ENCODE data around the gene APOO. TPM values are rescaled to one million over a fixed set of nuclear protein-coding genes. Genes with fewer than 3 reads are reported as not detected.

Gene APOO
- total RNA-seq, 1 experiment from 2014 or later, result 34.5 TPM

DNA sequence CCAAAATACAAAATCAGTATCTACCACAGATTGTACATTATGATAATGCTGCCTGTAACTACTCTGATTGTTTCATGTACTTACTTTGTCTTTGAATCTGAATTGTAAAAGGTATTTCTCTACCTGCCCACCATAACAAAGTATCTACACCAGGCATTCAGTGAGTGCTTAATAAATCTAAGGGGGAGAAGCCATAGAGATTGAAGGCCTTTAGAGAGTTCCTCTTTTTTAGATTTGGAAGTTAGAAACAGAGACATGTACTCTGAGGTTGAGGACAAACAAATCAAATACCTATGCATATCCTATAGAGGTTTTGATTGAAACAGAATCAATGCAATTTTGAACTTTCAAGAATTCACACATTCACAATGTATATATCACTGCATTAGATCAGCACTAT, 82.1 kb downstream of the APOO start:
- no peaks in the 10 kb centered on the region for H3K9me3 ChIP-seq (ENCODE audit: control insufficient read depth in 1 of 2, insufficient read depth in 1 of 2, low read depth in 1 of 2, low read length in 2 of 2)

DNA sequence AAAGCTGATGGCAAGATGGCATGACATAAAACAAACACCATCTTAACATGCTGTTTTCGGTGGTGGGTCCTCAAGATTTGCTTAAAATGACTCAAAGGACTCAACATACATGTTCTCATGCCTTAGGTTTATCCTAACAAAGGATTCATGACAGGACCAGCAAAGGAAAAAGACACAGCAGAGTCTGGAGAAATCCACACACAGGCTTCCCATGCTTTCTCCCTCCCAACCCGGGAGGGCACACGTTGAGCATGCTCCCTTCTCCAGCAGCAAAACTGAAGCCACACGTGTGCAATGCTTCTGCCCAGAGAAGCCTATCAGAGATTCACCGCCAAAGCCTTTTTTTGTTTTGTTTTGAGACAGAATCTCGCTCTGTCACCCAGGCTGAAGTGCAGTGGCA, 84.9 kb downstream of the APOO start:
- Histone ChIP-seq H3K79me2 (ENCODE audit: insufficient read depth, low read length) (no peaks in the 10 kb centered on the region), H4K20me1 (ENCODE audit: insufficient read depth) (no peaks in the 10 kb centered on the region), H3K9ac (ENCODE audit: low read length) (no peak overlapping the region), H2AFZ (ENCODE audit: low read depth, low read length, poor library complexity, severe bottlenecking) (no peak overlapping the region), H3K36me3 (ENCODE audit: control insufficient read depth in 1 of 2, insufficient read depth in 2 of 2, low read length in 2 of 2) (no peaks in the 10 kb centered on the region), H3K27me3 (ENCODE audit: insufficient read depth, low read length) (no peaks in the 10 kb centered on the region), H3K4me1 (ENCODE audit: control insufficient read depth in 1 of 2, insufficient read depth in 2 of 2, low read length in 2 of 2) (peaks cover 22 to 28% of the 10 kb centered on the region in 2 experiments), H3K9me3 (ENCODE audit: control insufficient read depth in 1 of 2, insufficient read depth in 1 of 2, low read depth in 1 of 2, low read length in 2 of 2) (no peaks in the 10 kb centered on the region), H3K27ac (ENCODE audit: low read depth, low read length) (no peak overlapping the region), H3K4me2 (ENCODE audit: low read length) (no peak overlapping the region), H3K9me2 (ENCODE audit: insufficient read depth) (no peaks in the 10 kb centered on the region), H3K4me3 (replicated peaks in 1 of 2; ENCODE audit: low read depth in 1 of 2, low read length in 2 of 2) (no peak overlapping the region)
- ChIA-PET POLR2A (no interaction called here), RAD21 (ENCODE audit: low non-redundant PET in 1 of 2, low total read pairs in 2 of 2, uncharacterized antibody in 2 of 2, unreplicated experiment in 2 of 2) (no interaction called here), CTCF (no interaction called here)
- intact Hi-C loops (cut with micrococcal nuclease), result no loop called here
- ATAC-seq (no peak), DNase-seq (ENCODE audit: low read depth, low spot score) (no peak)
- BruUV-seq (replicated peaks), result no TSS peak
- TF ChIP-seq JUND (IDR thresholded peaks at IDR 0.05) (no peak), EGR1 (IDR thresholded peaks at IDR 0.05; ENCODE audit: low read depth) (no peak), FOSL1 (IDR thresholded peaks at IDR 0.05; ENCODE audit: low read depth) (no peak), RAD21 (IDR thresholded peaks at IDR 0.05; ENCODE audit: low read depth) (no peak), SP1 (IDR thresholded peaks at IDR 0.05; ENCODE audit: low read depth) (no peak), POLR2A (IDR thresholded peaks at IDR 0.05; ENCODE audit: borderline replicate concordance, extremely low read depth, insufficient read depth, insufficient read length) (no peak), ZFX (IDR thresholded peaks at IDR 0.05) (no peak), CBX3 (IDR thresholded peaks at IDR 0.05; ENCODE audit: low read depth) (no peak), TCF7L2 (IDR thresholded peaks at IDR 0.05; ENCODE audit: borderline replicate concordance, extremely low read depth, insufficient read depth, insufficient read length) (no peak), YY1 (IDR thresholded peaks at IDR 0.05; ENCODE audit: extremely low read depth, insufficient replicate concordance, low read depth, low read length) (no peak), POLR2AphosphoS5 (IDR thresholded peaks at IDR 0.05; ENCODE audit: low read depth, low read length) (no peak)
- TF ChIP-seq, protein P1, sequence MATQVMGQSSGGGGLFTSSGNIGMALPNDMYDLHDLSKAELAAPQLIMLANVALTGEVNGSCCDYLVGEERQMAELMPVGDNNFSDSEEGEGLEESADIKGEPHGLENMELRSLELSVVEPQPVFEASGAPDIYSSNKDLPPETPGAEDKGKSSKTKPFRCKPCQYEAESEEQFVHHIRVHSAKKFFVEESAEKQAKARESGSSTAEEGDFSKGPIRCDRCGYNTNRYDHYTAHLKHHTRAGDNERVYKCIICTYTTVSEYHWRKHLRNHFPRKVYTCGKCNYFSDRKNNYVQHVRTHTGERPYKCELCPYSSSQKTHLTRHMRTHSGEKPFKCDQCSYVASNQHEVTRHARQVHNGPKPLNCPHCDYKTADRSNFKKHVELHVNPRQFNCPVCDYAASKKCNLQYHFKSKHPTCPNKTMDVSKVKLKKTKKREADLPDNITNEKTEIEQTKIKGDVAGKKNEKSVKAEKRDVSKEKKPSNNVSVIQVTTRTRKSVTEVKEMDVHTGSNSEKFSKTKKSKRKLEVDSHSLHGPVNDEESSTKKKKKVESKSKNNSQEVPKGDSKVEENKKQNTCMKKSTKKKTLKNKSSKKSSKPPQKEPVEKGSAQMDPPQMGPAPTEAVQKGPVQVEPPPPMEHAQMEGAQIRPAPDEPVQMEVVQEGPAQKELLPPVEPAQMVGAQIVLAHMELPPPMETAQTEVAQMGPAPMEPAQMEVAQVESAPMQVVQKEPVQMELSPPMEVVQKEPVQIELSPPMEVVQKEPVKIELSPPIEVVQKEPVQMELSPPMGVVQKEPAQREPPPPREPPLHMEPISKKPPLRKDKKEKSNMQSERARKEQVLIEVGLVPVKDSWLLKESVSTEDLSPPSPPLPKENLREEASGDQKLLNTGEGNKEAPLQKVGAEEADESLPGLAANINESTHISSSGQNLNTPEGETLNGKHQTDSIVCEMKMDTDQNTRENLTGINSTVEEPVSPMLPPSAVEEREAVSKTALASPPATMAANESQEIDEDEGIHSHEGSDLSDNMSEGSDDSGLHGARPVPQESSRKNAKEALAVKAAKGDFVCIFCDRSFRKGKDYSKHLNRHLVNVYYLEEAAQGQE (IDR thresholded peaks at IDR 0.05; ENCODE audit: low read depth), result no peak
- TF ChIP-seq, protein P2, sequence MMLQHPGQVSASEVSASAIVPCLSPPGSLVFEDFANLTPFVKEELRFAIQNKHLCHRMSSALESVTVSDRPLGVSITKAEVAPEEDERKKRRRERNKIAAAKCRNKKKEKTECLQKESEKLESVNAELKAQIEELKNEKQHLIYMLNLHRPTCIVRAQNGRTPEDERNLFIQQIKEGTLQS (IDR thresholded peaks at IDR 0.05), result no peak
- TF ChIP-seq, protein P3, sequence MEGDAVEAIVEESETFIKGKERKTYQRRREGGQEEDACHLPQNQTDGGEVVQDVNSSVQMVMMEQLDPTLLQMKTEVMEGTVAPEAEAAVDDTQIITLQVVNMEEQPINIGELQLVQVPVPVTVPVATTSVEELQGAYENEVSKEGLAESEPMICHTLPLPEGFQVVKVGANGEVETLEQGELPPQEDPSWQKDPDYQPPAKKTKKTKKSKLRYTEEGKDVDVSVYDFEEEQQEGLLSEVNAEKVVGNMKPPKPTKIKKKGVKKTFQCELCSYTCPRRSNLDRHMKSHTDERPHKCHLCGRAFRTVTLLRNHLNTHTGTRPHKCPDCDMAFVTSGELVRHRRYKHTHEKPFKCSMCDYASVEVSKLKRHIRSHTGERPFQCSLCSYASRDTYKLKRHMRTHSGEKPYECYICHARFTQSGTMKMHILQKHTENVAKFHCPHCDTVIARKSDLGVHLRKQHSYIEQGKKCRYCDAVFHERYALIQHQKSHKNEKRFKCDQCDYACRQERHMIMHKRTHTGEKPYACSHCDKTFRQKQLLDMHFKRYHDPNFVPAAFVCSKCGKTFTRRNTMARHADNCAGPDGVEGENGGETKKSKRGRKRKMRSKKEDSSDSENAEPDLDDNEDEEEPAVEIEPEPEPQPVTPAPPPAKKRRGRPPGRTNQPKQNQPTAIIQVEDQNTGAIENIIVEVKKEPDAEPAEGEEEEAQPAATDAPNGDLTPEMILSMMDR (IDR thresholded peaks at IDR 0.05 in 2 of 3, conservative IDR thresholded peaks at IDR 0.05 in 1 of 3; ENCODE audit: borderline replicate concordance in 1 of 3, insufficient read depth in 1 of 3, low read depth in 2 of 3, low read length in 2 of 3), result no peak
- TF ChIP-seq, protein P4, sequence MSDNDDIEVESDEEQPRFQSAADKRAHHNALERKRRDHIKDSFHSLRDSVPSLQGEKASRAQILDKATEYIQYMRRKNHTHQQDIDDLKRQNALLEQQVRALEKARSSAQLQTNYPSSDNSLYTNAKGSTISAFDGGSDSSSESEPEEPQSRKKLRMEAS (IDR thresholded peaks at IDR 0.05), result no peak

More for the DNA sequence above, 82.1 kb downstream of the APOO start:
- peaks cover 25 to 29% of the 10 kb centered on the region in 2 experiments for H3K4me1 ChIP-seq (ENCODE audit: control insufficient read depth in 1 of 2, insufficient read depth in 2 of 2, low read length in 2 of 2)
- no peak overlapping the region for H3K4me2 ChIP-seq (ENCODE audit: low read length)
- no peaks in the 10 kb centered on the region for H3K36me3 ChIP-seq (ENCODE audit: control insufficient read depth in 1 of 2, insufficient read depth in 2 of 2, low read length in 2 of 2)
- BruUV-seq (replicated peaks), result no TSS peak
- no peak for ATAC-seq
- ChIA-PET RAD21 (ENCODE audit: low non-redundant PET in 1 of 2, low total read pairs in 2 of 2, uncharacterized antibody in 2 of 2, unreplicated experiment in 2 of 2) (no interaction called here), CTCF (no interaction called here), POLR2A (no interaction called here)
- no peaks in the 10 kb centered on the region for H3K9me2 ChIP-seq (ENCODE audit: insufficient read depth)
- H3K27me3 ChIP-seq (ENCODE audit: insufficient read depth, low read length), result no peaks in the 10 kb centered on the region
- H3K27ac ChIP-seq (ENCODE audit: low read depth, low read length), result no peak overlapping the region
- no peaks in the 10 kb centered on the region for H4K20me1 ChIP-seq (ENCODE audit: insufficient read depth)
- H3K4me3 ChIP-seq (replicated peaks in 1 of 2; ENCODE audit: low read depth in 1 of 2, low read length in 2 of 2), result no peak overlapping the region
- no peaks in the 10 kb centered on the region for H3K79me2 ChIP-seq (ENCODE audit: insufficient read depth, low read length)
- no peak for TF ChIP-seq POLR2A (IDR thresholded peaks at IDR 0.05; ENCODE audit: borderline replicate concordance, extremely low read depth, insufficient read depth, insufficient read length)
- TF ChIP-seq, protein P4 (IDR thresholded peaks at IDR 0.05), result no peak
- no peak for TF ChIP-seq EZH2 (IDR thresholded peaks at IDR 0.05)
- no peak for TF ChIP-seq SP1 (IDR thresholded peaks at IDR 0.05; ENCODE audit: low read depth)
- intact Hi-C loops (cut with micrococcal nuclease), result no loop called here
- no peak overlapping the region for H3K9ac ChIP-seq (ENCODE audit: low read length)
- no peak for DNase-seq (ENCODE audit: low read depth, low spot score)
- no peak overlapping the region for H2AFZ ChIP-seq (ENCODE audit: low read depth, low read length, poor library complexity, severe bottlenecking)

All from HCT116 (cell line).